Lower leg skin (tissue), 3 donors: ENCODE measurements around the gene EEF1G.

Source experiments
- CTCF ChIP-seq, 3 donors: fragments of 450-650 bp; IDR thresholded peaks; one replicate each; pipeline ENCODE4 v1.5.1; 2016; ENCODE audit warnings: antibody characterized with exemption in 3 of 3, mild to moderate bottlenecking in 3 of 3, moderate library complexity in 2 of 3
- POLR2A ChIP-seq, 2 donors: fragments of 450-650 bp; IDR thresholded peaks; one replicate each; pipeline ENCODE4 v1.6.1; 2016 to 2017; ENCODE audit warnings: antibody characterized with exemption in 2 of 2, mild to moderate bottlenecking in 1 of 2, moderate library complexity in 1 of 2

GRCh38 chr11:62614275-62614674 lies 40.6 kb upstream of the EEF1G start:
- TF ChIP-seq POLR2A (IDR thresholded peaks at IDR 0.05) = no peak
- TF ChIP-seq CTCF (IDR thresholded peaks at IDR 0.05) = no peak
